ENCODE measurements around the gene IFNA4.

DNA sequence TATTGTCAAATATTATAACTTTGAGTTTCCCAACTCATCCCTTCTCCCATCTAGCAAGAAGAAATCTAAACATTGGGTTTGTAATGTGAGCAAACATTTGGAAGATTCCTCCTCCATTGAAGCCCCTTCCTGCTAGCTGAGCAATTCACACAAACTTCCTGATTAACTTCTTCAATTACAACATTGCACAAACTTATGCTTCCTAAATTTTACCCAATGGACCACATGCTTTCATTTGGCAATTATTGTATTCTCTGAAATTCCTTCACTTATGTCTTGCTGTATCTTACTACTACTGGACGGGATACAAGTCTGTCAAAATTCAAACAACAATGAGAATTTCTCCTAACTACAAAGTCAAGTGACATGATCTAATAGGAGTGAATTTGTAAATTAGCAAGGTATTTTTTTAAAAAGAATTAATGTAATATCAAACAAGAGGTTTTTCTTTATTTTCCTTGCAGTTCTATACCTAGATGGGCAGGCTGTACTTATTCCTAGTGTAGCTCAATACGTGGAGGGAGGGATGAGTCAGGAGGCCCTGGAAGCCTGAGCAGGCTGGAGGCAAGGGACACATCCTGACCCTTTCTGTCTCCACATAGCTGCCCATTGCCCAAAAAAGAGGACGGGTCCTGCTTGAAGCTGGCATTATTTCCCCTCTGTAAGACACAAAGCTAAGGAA lies 33.9 kb downstream of the IFNA4 start:
- TF ChIP-seq EZH2 (IDR thresholded peaks at IDR 0.05; ENCODE audit: borderline replicate concordance, insufficient read depth, low read length, poor library complexity, severe bottlenecking) (no peak), EP300 (conservative IDR thresholded peaks at IDR 0.05; ENCODE audit: poor library complexity, severe bottlenecking) (no peak), POLR2AphosphoS5 (IDR thresholded peaks at IDR 0.05) (no peak), MXI1 (conservative IDR thresholded peaks at IDR 0.05; ENCODE audit: poor library complexity, severe bottlenecking) (no peak)
